Measurements from ENCODE around the gene CLEC18B. TPM values are rescaled to one million over a fixed set of nuclear protein-coding genes. Genes with fewer than 3 reads are reported as not detected.
"Not testable (repeated sequence)": the region's sequence is repeated elsewhere in the genome, so short reads cannot be mapped to it uniquely, and the experiment has no call there.

Gene CLEC18B
- total and polyA plus RNA-seq, 7 experiments from 2014 or later = 0.49 to 3.0 (median 1.5) TPM; not detected in 2

DNA sequence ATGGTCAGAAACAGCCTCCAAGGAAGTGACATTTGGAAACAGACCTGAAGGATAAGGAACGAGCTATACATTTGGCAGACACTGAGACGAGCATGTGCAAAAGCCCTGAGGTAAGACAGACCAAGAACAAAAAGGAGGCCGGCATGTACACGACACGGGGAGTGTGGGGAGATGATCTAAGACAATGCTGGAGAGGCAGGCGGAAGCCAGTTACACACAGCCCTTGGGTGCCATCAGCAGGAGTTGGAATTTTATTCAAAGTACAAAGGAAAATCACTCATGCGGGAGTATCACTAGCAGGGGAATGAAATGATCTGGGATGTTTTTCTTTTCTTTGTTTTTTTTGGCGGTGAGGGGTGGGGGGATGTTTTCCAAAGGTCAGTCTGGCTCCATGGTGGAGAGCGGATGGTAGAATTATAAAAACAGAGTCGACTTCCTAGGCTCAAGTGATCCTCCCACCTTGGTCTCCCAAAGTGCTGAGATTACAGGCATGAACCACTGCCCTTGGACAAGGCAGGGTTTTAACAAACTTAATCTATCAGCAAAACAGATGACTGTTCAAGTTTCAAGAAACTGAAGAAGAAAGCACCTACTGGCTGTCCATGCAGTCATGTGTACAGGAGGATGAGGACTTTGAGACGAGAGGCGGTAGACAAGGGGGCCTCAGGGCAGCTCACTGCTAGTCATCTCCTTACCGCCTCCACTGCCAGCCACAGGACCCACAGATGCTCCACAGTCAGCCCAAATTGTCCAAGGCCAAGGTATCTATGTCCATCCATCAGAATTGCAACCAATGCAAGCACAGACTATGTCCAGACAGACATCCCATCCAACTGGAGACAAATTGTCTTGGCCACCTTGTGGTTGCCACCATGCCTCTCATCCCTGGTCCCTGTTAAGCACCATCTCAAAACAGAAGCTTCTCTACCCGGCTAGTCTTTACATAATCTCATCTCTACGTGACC lies 59.4 kb downstream of the CLEC18B start:
- H3K4me1 ChIP-seq (ENCODE audit: control insufficient read depth in 2 of 2, insufficient read depth in 2 of 2, low read length in 2 of 2); H3K27ac ChIP-seq (ENCODE audit: low read depth, low read length); CTCF ChIA-PET; H3K4me3 Mint-ChIP-seq; DNase-seq; H3K4me3 ChIP-seq (ENCODE audit: low read length); POLR2A ChIA-PET; H3K9me3 ChIP-seq (ENCODE audit: control insufficient read depth in 2 of 3, low read length in 3 of 3); H3K27me3 ChIP-seq (ENCODE audit: control insufficient read depth in 2 of 2, insufficient read depth in 2 of 2, low read length in 2 of 2); H3K9me3 Mint-ChIP-seq; H3K27me3 Mint-ChIP-seq: not testable (repeated sequence)
- ATAC-seq = peak; percentile 13
- H3K36me3 ChIP-seq (ENCODE audit: control insufficient read depth in 2 of 3, insufficient read depth in 3 of 3, low read length in 3 of 3) = peaks cover 0 to 17% (median 0%) of the 10 kb centered on the region in 3 experiments
- Mint-ChIP-seq H3K4me1 (peaks cover 7 to 15% (median 10%) of the 10 kb centered on the region in 7 donors), H3K36me3 (peaks cover 0 to 17% (median 3%) of the 10 kb centered on the region in 5 donors), H3K27ac (peak overlapping the region in 2 of 9 donors; percentile 21 to 72)
- intact Hi-C loops (cut with micrococcal nuclease) = loop anchor here (10.0 kb wide), 1 partner anchor 1283 kb away; the partner anchor contains the start of genes KARS1 (in 2 of the 2) and TERF2IP (in 2 of the 2)

Other genes with a start within 250 kb of the CLEC18B start
- 100 to 1,000 TPM in 1 of 5 experiments, 10 to 100 TPM in 4; 61.1 to 107 (median 71.3) TPM for gene PSMD7, start 124.7 kb downstream of the CLEC18B start, total RNA-seq
- 100 to 1,000 TPM; 106 to 126 TPM for gene PSMD7, start 124.7 kb downstream of the CLEC18B start, polyA plus RNA-seq
- gene NPIPB15, start 45.2 kb downstream of the CLEC18B start, total RNA-seq = 10 to 100 TPM in 1 of 5 experiments, 1 to 10 TPM in 2, not detected in 2; 2.2 to 12.3 (median 9.8) TPM
- gene NPIPB15, start 45.2 kb downstream of the CLEC18B start, polyA plus RNA-seq = under 1 TPM in 1 of 2 donors, not detected in 1; 0.75 TPM
- gene GLG1, start 185.6 kb upstream of the CLEC18B start, total RNA-seq = 100 to 1,000 TPM; 125 to 198 (median 188) TPM
- 100 to 1,000 TPM; 181 to 285 TPM for gene GLG1, start 185.6 kb upstream of the CLEC18B start, polyA plus RNA-seq
- 10 to 100 TPM; 39.3 to 88.0 (median 56.9) TPM for gene RFWD3, start 245.4 kb upstream of the CLEC18B start, total RNA-seq
- 10 to 100 TPM; 16.9 to 29.9 TPM for gene RFWD3, start 245.4 kb upstream of the CLEC18B start, polyA plus RNA-seq

Measured in naive thymus-derived CD4-positive, alpha-beta T cell (primary cell).